Measurements from ENCODE around the gene ATP1B3.

- TF ChIP-seq EZH2 (IDR thresholded peaks at IDR 0.05) (no peak), POLR2AphosphoS5 (IDR thresholded peaks at IDR 0.05; ENCODE audit: borderline replicate concordance, low read depth, low read length) (no peak), FOXP2 (optimal IDR thresholded peaks at IDR 0.05; ENCODE audit: control extremely low read depth, extremely low read length, insufficient read depth) (no peak)
Measured at GRCh38 chr3:141921316-141921715, 44.9 kb downstream of the ATP1B3 start.
